Mononuclear cell (primary cell): Measurements from ENCODE around the gene TRAT1. TPM values are rescaled to one million over a fixed set of nuclear protein-coding genes. Genes with fewer than 3 reads are reported as not detected.

ENCODE experiments used
- H3K27me3 ChIP-seq: 2 replicates; pipeline ENCODE4 v1.6.0; 2011; ENCODE audit warnings: low read length, control low read depth; ENCODE audit not compliant: insufficient read depth
- H3K4me1 ChIP-seq: 2 replicates; pipeline ENCODE4 v1.5.1; 2011; ENCODE audit warnings: mild to moderate bottlenecking, low read length, control low read depth; ENCODE audit not compliant: insufficient read depth
- H3K4me3 ChIP-seq: 2 replicates; pipeline ENCODE4 v1.5.1; 2011; ENCODE audit warnings: mild to moderate bottlenecking, low read length, moderate library complexity
- H3K9me3 ChIP-seq: 2 replicates; pipeline ENCODE4 v1.5.1; 2011; ENCODE audit warnings: low read depth, mild to moderate bottlenecking, control low read depth, low read length
- total RNA-seq: library from RNA; depleted of rRNA; stranded (reverse); fragments of >200 nt; gene quantifications from one replicate; pipeline ENCODE4 v1.2.3, GENCODE V29; 2012

The TRAT1 gene
- total RNA-seq, 1 donor: 147 TPM

GRCh38 chr3:108833611-108834010 lies 11.0 kb downstream of the TRAT1 start:
- Histone ChIP-seq H3K4me1 (peaks cover 11% of the 10 kb centered on the region), H3K27me3 (no peaks in the 10 kb centered on the region), H3K9me3 (no peaks in the 10 kb centered on the region), H3K4me3 (no peak overlapping the region)

GRCh38 chr3:108834551-108834950 lies 12.0 kb downstream of the TRAT1 start:
- H3K4me1 ChIP-seq: peaks cover 12% of the 10 kb centered on the region
- H3K9me3 ChIP-seq: no peaks in the 10 kb centered on the region
- no peaks in the 10 kb centered on the region for H3K27me3 ChIP-seq
- H3K4me3 ChIP-seq: no peak overlapping the region

GRCh38 chr3:108835101-108835500 lies 12.5 kb downstream of the TRAT1 start:
- H3K9me3 ChIP-seq: no peaks in the 10 kb centered on the region
- peaks cover 12% of the 10 kb centered on the region for H3K4me1 ChIP-seq
- H3K4me3 ChIP-seq: no peak overlapping the region
- H3K27me3 ChIP-seq: no peaks in the 10 kb centered on the region

GRCh38 chr3:108838436-108838835 lies 15.8 kb downstream of the TRAT1 start:
- no peak overlapping the region for H3K4me3 ChIP-seq

GRCh38 chr3:108845709-108846293 lies 23.2 kb downstream of the TRAT1 start:
- H3K4me1 ChIP-seq: peaks cover 1% of the 10 kb centered on the region
- H3K9me3 ChIP-seq: no peaks in the 10 kb centered on the region
- H3K4me3 ChIP-seq: no peak overlapping the region
- no peaks in the 10 kb centered on the region for H3K27me3 ChIP-seq

More at GRCh38 chr3:108838436-108838835, 15.8 kb downstream of the TRAT1 start:
- Histone ChIP-seq H3K27me3 (no peaks in the 10 kb centered on the region), H3K4me1 (peaks cover 8% of the 10 kb centered on the region), H3K9me3 (no peaks in the 10 kb centered on the region)

- H3K4me1 ChIP-seq: no peaks in the 10 kb centered on the region
- no peaks in the 10 kb centered on the region for H3K27me3 ChIP-seq
- H3K9me3 ChIP-seq: no peaks in the 10 kb centered on the region
- H3K4me3 ChIP-seq: no peak overlapping the region
Observed at GRCh38 chr3:108847187-108847586, 24.6 kb downstream of the TRAT1 start.

GRCh38 chr3:108849075-108849474 lies 26.5 kb downstream of the TRAT1 start:
- Histone ChIP-seq H3K27me3 (no peaks in the 10 kb centered on the region), H3K9me3 (no peaks in the 10 kb centered on the region), H3K4me1 (no peaks in the 10 kb centered on the region), H3K4me3 (no peak overlapping the region)

GRCh38 chr3:108861401-108861800 lies 38.8 kb downstream of the TRAT1 start:
- Histone ChIP-seq H3K9me3 (no peaks in the 10 kb centered on the region), H3K4me3 (no peak overlapping the region), H3K27me3 (no peaks in the 10 kb centered on the region), H3K4me1 (peaks cover 6% of the 10 kb centered on the region)

GRCh38 chr3:108862865-108863798 lies 40.5 kb downstream of the TRAT1 start:
- no peaks in the 10 kb centered on the region for H3K27me3 ChIP-seq
- H3K9me3 ChIP-seq: no peaks in the 10 kb centered on the region
- H3K4me1 ChIP-seq: peaks cover 6% of the 10 kb centered on the region
- H3K4me3 ChIP-seq: no peak overlapping the region

GRCh38 chr3:108863799-108864135 lies 41.2 kb downstream of the TRAT1 start:
- Histone ChIP-seq H3K4me3 (no peak overlapping the region), H3K4me1 (peaks cover 6% of the 10 kb centered on the region), H3K27me3 (no peaks in the 10 kb centered on the region), H3K9me3 (no peaks in the 10 kb centered on the region)

- H3K9me3 ChIP-seq: no peaks in the 10 kb centered on the region
- no peaks in the 10 kb centered on the region for H3K4me1 ChIP-seq
- H3K27me3 ChIP-seq: no peaks in the 10 kb centered on the region
- H3K4me3 ChIP-seq: no peak overlapping the region
Observed at GRCh38 chr3:108877901-108878300, 55.3 kb downstream of the TRAT1 start.

- Histone ChIP-seq H3K27me3 (no peaks in the 10 kb centered on the region), H3K4me1 (no peaks in the 10 kb centered on the region), H3K9me3 (no peaks in the 10 kb centered on the region), H3K4me3 (no peak overlapping the region)
Observed at GRCh38 chr3:108879915-108880314, 57.3 kb downstream of the TRAT1 start.

- Histone ChIP-seq H3K27me3 (no peaks in the 10 kb centered on the region), H3K4me1 (no peaks in the 10 kb centered on the region), H3K9me3 (no peaks in the 10 kb centered on the region), H3K4me3 (no peak overlapping the region)
Observed at GRCh38 chr3:108882762-108883161, 60.2 kb downstream of the TRAT1 start.

GRCh38 chr3:108883373-108883772 lies 60.8 kb downstream of the TRAT1 start:
- Histone ChIP-seq H3K27me3 (no peaks in the 10 kb centered on the region), H3K4me3 (no peak overlapping the region), H3K4me1 (no peaks in the 10 kb centered on the region), H3K9me3 (no peaks in the 10 kb centered on the region)

- H3K4me1 ChIP-seq: no peaks in the 10 kb centered on the region
- no peaks in the 10 kb centered on the region for H3K9me3 ChIP-seq
- H3K4me3 ChIP-seq: no peak overlapping the region
- H3K27me3 ChIP-seq: no peaks in the 10 kb centered on the region
Observed at GRCh38 chr3:108887121-108887520, 64.5 kb downstream of the TRAT1 start.

- no peaks in the 10 kb centered on the region for H3K9me3 ChIP-seq
- no peaks in the 10 kb centered on the region for H3K27me3 ChIP-seq
- H3K4me3 ChIP-seq: no peak overlapping the region
- no peaks in the 10 kb centered on the region for H3K4me1 ChIP-seq
Observed at GRCh38 chr3:108887777-108888176, 65.2 kb downstream of the TRAT1 start.
